GM12878 (cell line): Measurements from ENCODE around the gene ITGA8. TPM values are rescaled to one million over a fixed set of nuclear protein-coding genes. Genes with fewer than 3 reads are reported as not detected.

Experiments used
- ATAC-seq: fragments of 200-7000 bp; cut with Tn5 transposase; 3 replicates; pipeline ENCODE4 v1.9.1; 2020; ENCODE audit warnings: mild to moderate bottlenecking, moderate library complexity
- BruUV-seq: library from RNA; stranded (reverse); fragments of 400-500 nt; replicated peaks from 2 replicates; lab custom pipeline; 2021; lab: Mats Ljungman, UMichigan
- CTCF ChIA-PET: fragments of 300-600 bp; sonication (Branson Sonifier 250); formaldehyde crosslinking; extraction: SDS; loops from one replicate; lab custom pipeline; 2021; ENCODE audit warnings: inconsistent platforms; lab: Yijun Ruan, JAX
- POLR2A ChIA-PET: fragments of 350-600 bp; formaldehyde crosslinking; extraction: SDS; loops from one replicate; lab custom pipeline; 2021; ENCODE audit warnings: inconsistent platforms; lab: Charles Lee
- RAD21 ChIA-PET: fragments of 300-600 bp; sonication (Branson Sonifier 250); formaldehyde crosslinking; loops from one replicate; lab custom pipeline; 2023; ENCODE audit warnings: antibody characterized with exemption; ENCODE audit not compliant: unreplicated experiment; lab: Charles Lee
- SMC1A ChIA-PET: fragments of 300-600 bp; sonication (Branson Sonifier 250); formaldehyde crosslinking; loops from one replicate; lab custom pipeline; 2023; ENCODE audit not compliant: unreplicated experiment, uncharacterized antibody; lab: Charles Lee
- DNase-seq: peaks from one replicate; pipeline ENCODE4 v3.0.0-alpha.2; 2011; ENCODE audit warnings: low read depth, low spot score
- FAIRE-seq: peaks from 3 replicates; lab custom pipeline; 2011; peaks lifted over from hg19 to GRCh38; lab: Jason Lieb, UNC
- H2AFZ ChIP-seq: 2 replicates; pipeline ENCODE4 v1.6.0; 2011; ENCODE audit warnings: low read depth, low read length, control low read depth; ENCODE audit not compliant: control insufficient read depth
- H3K27ac ChIP-seq: 2 replicates; pipeline ENCODE4 v1.5.1; 2011; ENCODE audit warnings: control low read depth; ENCODE audit not compliant: control insufficient read depth, insufficient read depth
- H3K27me3 ChIP-seq, 2 experiments: replicated peaks in 1 of 2; 2 replicates each; pipeline versions ENCODE4 v1.6.0 to v1.6.1; 2011; ENCODE audit warnings: low read length in 1 of 2; ENCODE audit not compliant: control insufficient read depth in 2 of 2, insufficient read depth in 2 of 2
- H3K36me3 ChIP-seq, 2 experiments: 2 replicates each; pipeline ENCODE4 v1.5.1; 2011; ENCODE audit warnings: low read length in 1 of 2; ENCODE audit not compliant: control insufficient read depth in 2 of 2, insufficient read depth in 2 of 2
- H3K4me1 ChIP-seq: 2 replicates; pipeline ENCODE4 v1.6.1; 2011; ENCODE audit warnings: mild to moderate bottlenecking, low read length, moderate library complexity, mixed read lengths; ENCODE audit not compliant: control insufficient read depth, insufficient read depth
- H3K4me2 ChIP-seq: 2 replicates; pipeline ENCODE4 v1.6.0; 2011; ENCODE audit warnings: control low read depth; ENCODE audit not compliant: control insufficient read depth, insufficient read depth
- H3K4me3 ChIP-seq: fragments of 200-600 bp; sonication (generic); 2 replicates; pipeline ENCODE4 v1.5.1; 2016
- H3K79me2 ChIP-seq: 2 replicates; pipeline ENCODE4 v1.6.0; 2011; ENCODE audit warnings: low read length; ENCODE audit not compliant: control insufficient read depth, insufficient read depth
- H3K9ac ChIP-seq: 2 replicates; pipeline ENCODE4 v1.8.0; 2011; ENCODE audit warnings: low read length, control low read depth, mixed read lengths; ENCODE audit not compliant: control insufficient read depth, insufficient read depth
- H3K9me3 ChIP-seq: replicated peaks from 3 replicates; pipeline ENCODE4 v1.5.1; 2011; ENCODE audit warnings: mild to moderate bottlenecking, low read length; ENCODE audit not compliant: control insufficient read depth, insufficient read depth
- H4K20me1 ChIP-seq: 2 replicates; pipeline ENCODE4 v1.6.0; 2011; ENCODE audit not compliant: control insufficient read depth, insufficient read depth
- HCFC1 ChIP-seq: fragments of 150-350 bp; IDR thresholded peaks from 2 replicates; pipeline ENCODE4 v1.6.1; 2014; ENCODE audit warnings: low read length
- MTA3 ChIP-seq: IDR thresholded peaks from 2 replicates; pipeline ENCODE4 v1.6.1; 2012; ENCODE audit warnings: low read length, inconsistent platforms, borderline replicate concordance
- NR2C1 ChIP-seq: fragments of 450-650 bp; IDR thresholded peaks from 2 replicates; pipeline ENCODE4 v1.6.1; 2017; ENCODE audit warnings: antibody characterized with exemption, mild to moderate bottlenecking, moderate library complexity
- SREBF1 ChIP-seq: IDR thresholded peaks from 2 replicates; pipeline ENCODE4 v1.6.1; 2012; ENCODE audit warnings: mild to moderate bottlenecking, low read length
- TARDBP ChIP-seq: IDR thresholded peaks from 2 replicates; pipeline ENCODE4 v1.6.1; 2016; ENCODE audit warnings: borderline replicate concordance
- WGBS: methylation state at CpG from one replicate; pipeline ENCODE4 v1.1.6; 2016; ENCODE audit warnings: low lambda C conversion rate; ENCODE audit not compliant: insufficient replicate concordance, insufficient coverage; ENCODE audit errors: missing lambda C conversion rate; 5-methylcytosine and 5-hydroxymethylcytosine counted together
- in situ Hi-C: fragments of 300-500 bp; cut with MboI; formaldehyde crosslinking; loops from 9 replicates; pipeline ENCODE4 v1.14.3; 2018; ENCODE audit warnings: mixed read lengths
- intact Hi-C: fragments of 100-400 bp; cut with micrococcal nuclease; formaldehyde crosslinking; loops from one replicate; pipeline ENCODE4 v1.14.2; 2022; ENCODE audit not compliant: unreplicated experiment
- polyA plus RNA-seq, 11 experiments: library from polyadenylated mRNA; depleted of rRNA in 4 of 11; unstranded in 6 of 11; stranded (reverse) in 5 of 11; fragments of >200 nt; fragmentation: Nextera tagmentation in 4 of 11; fragmentation: Illumina TruSeq in 1 of 11; extraction: Ambion mirVana in 4 of 11; extraction: Trizol in 1 of 11; gene quantifications; 1 replicate in 1 of 11; 2 replicates in 10 of 11; pipeline versions ENCODE4 v1.2.1 to v1.2.3, GENCODE V29; 2011 to 2016; ENCODE audit warnings: inconsistent platforms in 2 of 11, missing spikeins in 2 of 11, low read depth in 1 of 11
- total RNA-seq, 4 experiments: library from RNA; depleted of rRNA in 3 of 4; stranded (reverse); fragments of >200 nt in 3 of 4; fragmentation: Illumina TruSeq in 1 of 4; extraction: Trizol in 1 of 4; gene quantifications; 2 replicates each; pipeline versions ENCODE4 v1.2.1 to v1.2.3, GENCODE V29; 2013 to 2021
- TF ChIP-seq, protein P1 (sequence below): fragments of 450-650 bp; IDR thresholded peaks from 2 replicates; pipeline ENCODE4 v1.6.1; 2017; ENCODE audit warnings: low read depth, mild to moderate bottlenecking, moderate library complexity

Gene ITGA8
- total and polyA plus RNA-seq, 10 of the 15 experiments (the other 5 are each of a cell fraction or from before 2014, with no cell fraction given), result 0.03 TPM; not detected in 9

- intact Hi-C loops (no loop called here), in situ Hi-C loops (no loop called here)
- Histone ChIP-seq H3K9me3 (no peaks in the 10 kb centered on the region), H2AFZ (no peak overlapping the region), H4K20me1 (no peaks in the 10 kb centered on the region), H3K4me1 (no peaks in the 10 kb centered on the region), H3K79me2 (no peaks in the 10 kb centered on the region), H3K27me3 (no peaks in the 10 kb centered on the region), H3K4me2 (no peak overlapping the region), H3K27ac (no peak overlapping the region), H3K36me3 (no peaks in the 10 kb centered on the region), H3K9ac (no peak overlapping the region), H3K4me3 (no peak overlapping the region)
- DNase-seq (no peak), FAIRE-seq (no peak), ATAC-seq (no peak)
- ChIA-PET POLR2A (no interaction called here), SMC1A (no interaction called here), CTCF (no interaction called here), RAD21 (no interaction called here)
- TF ChIP-seq SREBF1 (no peak), MTA3 (no peak), HCFC1 (no peak), TARDBP (no peak), NR2C1 (no peak)
- TF ChIP-seq, protein P1, sequence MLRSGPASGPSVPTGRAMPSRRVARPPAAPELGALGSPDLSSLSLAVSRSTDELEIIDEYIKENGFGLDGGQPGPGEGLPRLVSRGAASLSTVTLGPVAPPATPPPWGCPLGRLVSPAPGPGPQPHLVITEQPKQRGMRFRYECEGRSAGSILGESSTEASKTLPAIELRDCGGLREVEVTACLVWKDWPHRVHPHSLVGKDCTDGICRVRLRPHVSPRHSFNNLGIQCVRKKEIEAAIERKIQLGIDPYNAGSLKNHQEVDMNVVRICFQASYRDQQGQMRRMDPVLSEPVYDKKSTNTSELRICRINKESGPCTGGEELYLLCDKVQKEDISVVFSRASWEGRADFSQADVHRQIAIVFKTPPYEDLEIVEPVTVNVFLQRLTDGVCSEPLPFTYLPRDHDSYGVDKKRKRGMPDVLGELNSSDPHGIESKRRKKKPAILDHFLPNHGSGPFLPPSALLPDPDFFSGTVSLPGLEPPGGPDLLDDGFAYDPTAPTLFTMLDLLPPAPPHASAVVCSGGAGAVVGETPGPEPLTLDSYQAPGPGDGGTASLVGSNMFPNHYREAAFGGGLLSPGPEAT, result no peak
- no TSS peak for BruUV-seq
- WGBS, result 19% methylated on average over 4 of the region's 4 CpGs
These were observed 15.7 kb downstream of the ITGA8 start for GRCh38 chr10:15703944-15704580.
